B cell (primary cell): Measurements from ENCODE around the gene SWT1. TPM values are rescaled to one million over a fixed set of nuclear protein-coding genes. Genes with fewer than 3 reads are reported as not detected.

Experiments
- ATAC-seq: fragments of 200-7000 bp; cut with Tn5 transposase; one replicate; pipeline ENCODE4 v1.10.0; 2021; ENCODE audit warnings: low read depth, mild to moderate bottlenecking, moderate number of reproducible peaks, moderate library complexity
- CTCF ChIA-PET: fragments of 350-600 bp; sonication (Branson Sonifier 250); formaldehyde crosslinking; loops from one replicate; lab custom pipeline; 2021; ENCODE audit warnings: antibody characterized with exemption, inconsistent platforms; lab: Charles Lee
- POLR2A ChIA-PET: fragments of 350-600 bp; sonication (Branson Sonifier 250); formaldehyde crosslinking; loops from one replicate; lab custom pipeline; 2021; ENCODE audit warnings: antibody characterized with exemption; lab: Charles Lee
- DNase-seq: peaks from one replicate; pipeline ENCODE4 v3.0.0; 2013
- H2AFZ ChIP-seq: 2 replicates; pipeline ENCODE4 v1.6.1; 2012; ENCODE audit warnings: mild to moderate bottlenecking, low read depth, low read length; ENCODE audit not compliant: insufficient read depth, poor library complexity, severe bottlenecking
- H3K27ac ChIP-seq, 2 donors: 1 replicate in 1 of 2; 2 replicates in 1 of 2; pipeline ENCODE4 v1.5.1; 2012 to 2013; ENCODE audit warnings: low read length in 2 of 2, mild to moderate bottlenecking in 2 of 2, moderate library complexity in 1 of 2
- H3K27me3 ChIP-seq, 4 experiments: fragments of 200-600 bp in 1 of 4; sonication (generic) in 1 of 4; replicated peaks in 1 of 4; 1 replicate in 2 of 4; 2 replicates in 2 of 4; pipeline versions ENCODE4 v1.6.1 to v1.7.0; 2013 to 2016; ENCODE audit warnings: low read length in 3 of 4, mild to moderate bottlenecking in 2 of 4, mixed read lengths in 1 of 4, moderate library complexity in 1 of 4; ENCODE audit not compliant: insufficient read depth in 4 of 4, control insufficient read depth in 3 of 4; ENCODE audit errors: control extremely low read depth in 1 of 4
- H3K36me3 ChIP-seq, 2 experiments: replicated peaks in 1 of 2; 1 replicate in 1 of 2; 2 replicates in 1 of 2; pipeline versions ENCODE4 v1.6.1 to v1.7.1; 2013; ENCODE audit warnings: low read length in 1 of 2; ENCODE audit not compliant: insufficient read depth in 2 of 2, control insufficient read depth in 1 of 2; ENCODE audit errors: control extremely low read depth in 1 of 2, extremely low read depth in 1 of 2
- H3K4me1 ChIP-seq, 2 donors: fragments of 200-600 bp in 1 of 2; sonication (generic) in 1 of 2; 1 replicate in 1 of 2; 2 replicates in 1 of 2; pipeline versions ENCODE4 v1.5.1 to v1.6.1; 2013 to 2017; ENCODE audit warnings: low read length in 2 of 2; ENCODE audit not compliant: control insufficient read depth in 2 of 2, insufficient read depth in 2 of 2
- H3K4me2 ChIP-seq: replicated peaks from 2 replicates; pipeline ENCODE3; 2012; ENCODE audit warnings: mild to moderate bottlenecking, low read depth, low read length; ENCODE audit not compliant: poor library complexity, severe bottlenecking
- H3K4me3 ChIP-seq, 5 experiments: fragments of 200-600 bp in 1 of 5; sonication (generic) in 1 of 5; 1 replicate in 3 of 5; 2 replicates in 2 of 5; pipeline versions ENCODE4 v1.5.1 to v1.7.0; 2011 to 2016; ENCODE audit warnings: low read length in 4 of 5, mild to moderate bottlenecking in 4 of 5, low read depth in 2 of 5, control low read depth in 1 of 5, moderate library complexity in 1 of 5; ENCODE audit not compliant: insufficient read depth in 1 of 5; ENCODE audit errors: control extremely low read depth in 1 of 5, extremely low read depth in 1 of 5
- H3K79me2 ChIP-seq: fragments of 200-600 bp; sonication (generic); one replicate; pipeline ENCODE4 v1.6.0; 2016; ENCODE audit warnings: low read length; ENCODE audit not compliant: control insufficient read depth, insufficient read depth
- H3K9ac ChIP-seq: fragments of 200-600 bp; sonication (generic); 2 replicates; pipeline ENCODE4 v1.6.1; 2017; ENCODE audit warnings: mild to moderate bottlenecking, low read length, moderate library complexity
- H3K9me3 ChIP-seq, 3 donors: one replicate each; pipeline versions ENCODE4 v1.6.1 to v1.7.1; 2013; ENCODE audit warnings: low read length in 2 of 3; ENCODE audit not compliant: control insufficient read depth in 2 of 3, insufficient read depth in 1 of 3; ENCODE audit errors: control extremely low read depth in 1 of 3
- H4K20me1 ChIP-seq: 2 replicates; pipeline ENCODE4 v1.6.0; 2012; ENCODE audit warnings: mild to moderate bottlenecking, low read length; ENCODE audit not compliant: insufficient read depth, control insufficient read depth, poor library complexity, severe bottlenecking
- H3K27ac Mint-ChIP-seq: one replicate; pipeline ENCODE4 v1.8.0; 2021; ENCODE audit warnings: mixed read lengths
- H3K27me3 Mint-ChIP-seq: one replicate; pipeline ENCODE4 v1.8.0; 2021; ENCODE audit warnings: mixed read lengths
- H3K4me1 Mint-ChIP-seq: one replicate; pipeline ENCODE4 v1.8.0; 2021; ENCODE audit warnings: mixed read lengths
- H3K4me3 Mint-ChIP-seq: one replicate; pipeline ENCODE4 v1.8.0; 2021; ENCODE audit warnings: mixed read lengths
- H3K9me3 Mint-ChIP-seq: one replicate; pipeline ENCODE4 v1.8.0; 2022; ENCODE audit warnings: mixed read lengths; ENCODE audit not compliant: insufficient read depth
- CTCF ChIP-seq: fragments of 200-600 bp; IDR thresholded peaks from one replicate; pipeline ENCODE4 v1.8.0; 2022; ENCODE audit warnings: antibody characterized with exemption, mild to moderate bottlenecking
- EZH2 ChIP-seq: IDR thresholded peaks from 2 replicates; pipeline ENCODE4 v1.6.1; 2012; ENCODE audit warnings: borderline replicate concordance, low read depth, mild to moderate bottlenecking, moderate library complexity, low read length; ENCODE audit not compliant: insufficient read depth, poor library complexity, severe bottlenecking
- WGBS: methylation state at CpG from one replicate; pipeline ENCODE4 v1.1.5; 2013; ENCODE audit warnings: missing lambda C conversion rate; ENCODE audit not compliant: insufficient coverage; 5-methylcytosine and 5-hydroxymethylcytosine counted together
- intact Hi-C: fragments of 100-400 bp; cut with micrococcal nuclease; formaldehyde crosslinking; loops from one replicate; pipeline ENCODE4 v1.10.0; 2022
- polyA plus RNA-seq: library from polyadenylated mRNA; depleted of rRNA; stranded (reverse); fragments of >200 nt; gene quantifications from 2 replicates; pipeline ENCODE4 v1.2.3, GENCODE V29; 2012
- total RNA-seq, 2 donors: library from RNA; stranded (reverse); fragments of 120-200 nt in 1 of 2; gene quantifications; 1 replicate in 1 of 2; 2 replicates in 1 of 2; pipeline versions ENCODE4 v1.2.3 to v1.2.4, GENCODE V29; 2013 to 2022

Gene SWT1
- total and polyA plus RNA-seq, 2 donors (not counting 1 experiment from before 2014, with no cell fraction given): 2.1 to 8.5 TPM

DNA sequence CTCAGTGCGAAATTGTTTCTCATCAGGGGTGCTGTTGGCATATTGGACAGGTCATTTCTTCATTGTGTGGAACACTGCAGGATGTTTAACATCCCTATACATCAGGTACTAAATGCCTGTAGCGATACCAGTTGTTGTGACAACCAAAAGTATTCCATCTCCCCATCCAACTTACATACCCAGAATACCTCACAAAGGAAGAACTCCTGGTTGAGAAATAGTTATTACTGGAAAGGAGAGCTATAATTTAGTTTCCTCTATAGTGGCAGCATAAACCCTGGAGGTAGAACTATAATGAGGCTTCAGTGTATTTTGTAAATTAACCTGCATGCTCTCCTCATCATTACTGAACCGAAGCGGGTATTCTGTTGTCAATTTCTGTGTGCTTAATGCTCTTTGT is 115.0 kb downstream of the SWT1 start:
- no peak overlapping the region for H3K4me3 Mint-ChIP-seq
- intact Hi-C loops: no loop called here
- Histone ChIP-seq H3K79me2 (no peaks in the 10 kb centered on the region), H3K4me2 (no peak overlapping the region), H3K4me3 (no peak overlapping the region), H3K9ac (no peak overlapping the region), H3K27me3 (no peaks in the 10 kb centered on the region), H3K27ac (no peak overlapping the region), H2AFZ (no peak overlapping the region), H3K36me3 (peaks cover 0 to 1% of the 10 kb centered on the region in 2 experiments), H3K9me3 (no peaks in the 10 kb centered on the region), H4K20me1 (no peaks in the 10 kb centered on the region), H3K4me1 (no peaks in the 10 kb centered on the region)
- no peaks in the 10 kb centered on the region for H3K4me1 Mint-ChIP-seq
- ChIA-PET CTCF (no interaction called here), POLR2A (no interaction called here)
- no peak for ATAC-seq
- no peaks in the 10 kb centered on the region for H3K9me3 Mint-ChIP-seq
- TF ChIP-seq CTCF: no peak
- no peak for DNase-seq
- no peak overlapping the region for H3K27ac Mint-ChIP-seq
- no CpG with 5 or more reads among the region's 4 CpGs for WGBS
- no peaks in the 10 kb centered on the region for H3K27me3 Mint-ChIP-seq

DNA sequence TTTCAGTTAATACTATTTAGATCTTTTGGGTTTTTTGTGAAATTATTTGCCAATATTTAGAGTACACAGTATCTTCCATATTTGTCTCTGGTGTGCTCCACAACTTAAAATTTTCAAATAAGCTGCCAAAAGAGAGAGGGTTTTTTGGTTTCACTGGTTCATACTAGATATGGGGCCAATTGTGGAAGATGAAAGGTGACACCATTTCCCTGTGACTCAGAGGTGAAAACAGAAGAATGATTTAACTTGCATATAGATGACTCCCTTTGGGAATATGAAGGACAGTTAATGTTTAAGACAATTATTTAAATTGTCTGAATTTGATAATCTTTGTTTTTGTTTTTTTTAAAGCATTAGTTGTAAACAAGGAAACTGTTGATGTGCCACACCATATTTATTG is 122.6 kb downstream of the SWT1 start:
- H3K9me3 ChIP-seq: no peaks in the 10 kb centered on the region
- no peak overlapping the region for H3K27ac Mint-ChIP-seq
- no peak overlapping the region for H2AFZ ChIP-seq
- no peak overlapping the region for H3K9ac ChIP-seq
- POLR2A ChIA-PET: no interaction called here
- DNase-seq (no peak), ATAC-seq (no peak)
- H3K4me3 Mint-ChIP-seq: no peak overlapping the region
- intact Hi-C loops: no loop called here
- TF ChIP-seq CTCF (no peak), EZH2 (no peak)
- H3K4me1 ChIP-seq: no peaks in the 10 kb centered on the region
- H3K4me2 ChIP-seq: no peak overlapping the region
- no peaks in the 10 kb centered on the region for H3K27me3 ChIP-seq
- CTCF ChIA-PET: no interaction called here
- H3K27ac ChIP-seq: no peak overlapping the region
- peaks cover 0 to 1% of the 10 kb centered on the region in 2 experiments for H3K36me3 ChIP-seq
- H3K27me3 Mint-ChIP-seq: no peaks in the 10 kb centered on the region
- no peaks in the 10 kb centered on the region for H4K20me1 ChIP-seq
- H3K9me3 Mint-ChIP-seq: no peaks in the 10 kb centered on the region
- H3K4me3 ChIP-seq: no peak overlapping the region
- no peaks in the 10 kb centered on the region for H3K79me2 ChIP-seq
- H3K4me1 Mint-ChIP-seq: peaks cover 3% of the 10 kb centered on the region
